OCI-LY1 (cell line): ENCODE data around the gene INKA2.

Source experiments
- EZH2 ChIP-seq: fragments of 200-600 bp; sonication (generic), shearing (Covaris generic); IDR thresholded peaks from 2 replicates; pipeline ENCODE4 v1.8.0; 2017; ENCODE audit warnings: borderline replicate concordance, mixed run types, mild to moderate bottlenecking, antibody characterized with exemption, low read length, moderate library complexity, mixed read lengths
- TF ChIP-seq, protein P1 (sequence below): fragments of 200-600 bp; sonication (generic), shearing (Covaris generic); IDR thresholded peaks from 2 replicates; pipeline ENCODE4 v1.5.1; 2017; ENCODE audit warnings: mild to moderate bottlenecking, antibody characterized with exemption, low read length, moderate library complexity, mixed read lengths

DNA sequence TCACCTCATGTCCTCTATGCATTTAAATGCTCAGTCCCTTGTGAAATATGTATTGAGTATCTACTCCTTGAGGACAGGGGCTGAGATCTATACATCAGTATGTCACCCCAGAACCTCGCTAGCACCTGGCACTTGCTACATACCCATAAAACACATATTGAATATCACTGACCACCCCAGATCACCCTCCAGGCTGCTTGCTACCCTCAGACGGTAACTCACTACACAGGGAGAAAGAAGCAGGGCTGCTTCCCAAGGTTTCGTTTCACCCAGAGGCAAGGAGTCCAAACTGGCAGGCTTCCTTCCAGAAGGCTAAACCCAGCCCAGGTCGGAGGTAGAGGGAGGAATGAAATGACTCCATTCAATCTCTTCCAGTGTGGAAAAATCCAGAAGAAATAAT lies 8.5 kb downstream of the INKA2 start:
- TF ChIP-seq, protein P1, sequence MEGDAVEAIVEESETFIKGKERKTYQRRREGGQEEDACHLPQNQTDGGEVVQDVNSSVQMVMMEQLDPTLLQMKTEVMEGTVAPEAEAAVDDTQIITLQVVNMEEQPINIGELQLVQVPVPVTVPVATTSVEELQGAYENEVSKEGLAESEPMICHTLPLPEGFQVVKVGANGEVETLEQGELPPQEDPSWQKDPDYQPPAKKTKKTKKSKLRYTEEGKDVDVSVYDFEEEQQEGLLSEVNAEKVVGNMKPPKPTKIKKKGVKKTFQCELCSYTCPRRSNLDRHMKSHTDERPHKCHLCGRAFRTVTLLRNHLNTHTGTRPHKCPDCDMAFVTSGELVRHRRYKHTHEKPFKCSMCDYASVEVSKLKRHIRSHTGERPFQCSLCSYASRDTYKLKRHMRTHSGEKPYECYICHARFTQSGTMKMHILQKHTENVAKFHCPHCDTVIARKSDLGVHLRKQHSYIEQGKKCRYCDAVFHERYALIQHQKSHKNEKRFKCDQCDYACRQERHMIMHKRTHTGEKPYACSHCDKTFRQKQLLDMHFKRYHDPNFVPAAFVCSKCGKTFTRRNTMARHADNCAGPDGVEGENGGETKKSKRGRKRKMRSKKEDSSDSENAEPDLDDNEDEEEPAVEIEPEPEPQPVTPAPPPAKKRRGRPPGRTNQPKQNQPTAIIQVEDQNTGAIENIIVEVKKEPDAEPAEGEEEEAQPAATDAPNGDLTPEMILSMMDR: no peak
- no peak for TF ChIP-seq EZH2
